ENCODE data around the gene FSIP1.

FSIP1 gene

GRCh38 chr15:39558421-39558820 lies 224.2 kb downstream of the FSIP1 start:
- no peak overlapping the region for H3K23ac ChIP-seq (ENCODE audit: low read length)
- H3K79me1 ChIP-seq (ENCODE audit: low read length), result no peaks in the 10 kb centered on the region
- H3K27ac ChIP-seq (ENCODE audit: low read depth, low read length), result no peak overlapping the region
- H4K12ac ChIP-seq (ENCODE audit: low read depth, low read length), result no peak overlapping the region
- no peaks in the 10 kb centered on the region for H3K79me2 ChIP-seq (ENCODE audit: control insufficient read depth, insufficient read depth, low read length, poor library complexity)
- H3K9ac ChIP-seq (ENCODE audit: low read length), result no peak overlapping the region
- no peak overlapping the region for H2BK5ac ChIP-seq (ENCODE audit: low read depth, low read length, poor library complexity)
- no peaks in the 10 kb centered on the region for H3K9me3 ChIP-seq (ENCODE audit: insufficient read depth, low read depth, low read length)
- DNase-seq, result no peak
- no peak overlapping the region for H2AK5ac ChIP-seq (ENCODE audit: low read length)
- H2AFZ ChIP-seq (ENCODE audit: insufficient read depth, low read length, poor library complexity), result no peak overlapping the region
- H3K18ac ChIP-seq (ENCODE audit: low read length), result no peak overlapping the region
- H3K27me3 ChIP-seq (ENCODE audit: insufficient read depth, low read length), result no peaks in the 10 kb centered on the region
- no peak overlapping the region for H2BK120ac ChIP-seq (ENCODE audit: insufficient read depth, low read length, poor library complexity)
- H3K4me2 ChIP-seq (ENCODE audit: low read length), result no peak overlapping the region
- H3K4me3 ChIP-seq (ENCODE audit: low read depth, low read length), result no peak overlapping the region
- H4K8ac ChIP-seq (ENCODE audit: low read depth, low read length), result no peak overlapping the region
- no peaks in the 10 kb centered on the region for H3K4me1 ChIP-seq (ENCODE audit: control insufficient read depth in 1 of 2, insufficient read depth in 2 of 2, low read length in 2 of 2)
- no peak overlapping the region for H2BK12ac ChIP-seq (ENCODE audit: low read length)
- WGBS (ENCODE audit: extremely low coverage, insufficient coverage, insufficient read length), result no CpG with 5 or more reads among the region's 3 CpGs
- no peaks in the 10 kb centered on the region for H3K36me3 ChIP-seq (ENCODE audit: control insufficient read depth in 1 of 2, insufficient read depth in 2 of 2, low read length in 2 of 2)
- no peak overlapping the region for H3K4ac ChIP-seq (ENCODE audit: low read depth, low read length)
- no peak overlapping the region for H4K91ac ChIP-seq (ENCODE audit: low read depth, low read length)
- H3K14ac ChIP-seq (ENCODE audit: low read length), result no peak overlapping the region

- no peak overlapping the region for H3K14ac ChIP-seq (ENCODE audit: low read length)
- H3K9ac ChIP-seq (ENCODE audit: low read length), result no peak overlapping the region
- no peak overlapping the region for H3K4ac ChIP-seq (ENCODE audit: low read depth, low read length)
- no peak overlapping the region for H3K18ac ChIP-seq (ENCODE audit: low read length)
- H4K91ac ChIP-seq (ENCODE audit: low read depth, low read length), result no peak overlapping the region
- H3K9me3 ChIP-seq (ENCODE audit: insufficient read depth, low read depth, low read length), result no peaks in the 10 kb centered on the region
- no peaks in the 10 kb centered on the region for H3K4me1 ChIP-seq (ENCODE audit: control insufficient read depth in 1 of 2, insufficient read depth in 2 of 2, low read length in 2 of 2)
- no peak overlapping the region for H4K8ac ChIP-seq (ENCODE audit: low read depth, low read length)
- H2BK12ac ChIP-seq (ENCODE audit: low read length), result no peak overlapping the region
- no peak overlapping the region for H2BK120ac ChIP-seq (ENCODE audit: insufficient read depth, low read length, poor library complexity)
- no peak overlapping the region for H3K4me2 ChIP-seq (ENCODE audit: low read length)
- H4K12ac ChIP-seq (ENCODE audit: low read depth, low read length), result no peak overlapping the region
- no peak overlapping the region for H2AK5ac ChIP-seq (ENCODE audit: low read length)
- H3K27ac ChIP-seq (ENCODE audit: low read depth, low read length), result no peak overlapping the region
- WGBS (ENCODE audit: extremely low coverage, insufficient coverage, insufficient read length), result no CpG with 5 or more reads among the region's 7 CpGs
- peak in 1 of 2 donors; percentile 3 for DNase-seq
- H3K23ac ChIP-seq (ENCODE audit: low read length), result no peak overlapping the region
- H2AFZ ChIP-seq (ENCODE audit: insufficient read depth, low read length, poor library complexity), result no peak overlapping the region
- no peak overlapping the region for H3K4me3 ChIP-seq (ENCODE audit: low read depth, low read length)
- H3K27me3 ChIP-seq (ENCODE audit: insufficient read depth, low read length), result no peaks in the 10 kb centered on the region
- H3K79me1 ChIP-seq (ENCODE audit: low read length), result no peaks in the 10 kb centered on the region
- no peaks in the 10 kb centered on the region for H3K36me3 ChIP-seq (ENCODE audit: control insufficient read depth in 1 of 2, insufficient read depth in 2 of 2, low read length in 2 of 2)
- H3K79me2 ChIP-seq (ENCODE audit: control insufficient read depth, insufficient read depth, low read length, poor library complexity), result no peaks in the 10 kb centered on the region
- no peak overlapping the region for H2BK5ac ChIP-seq (ENCODE audit: low read depth, low read length, poor library complexity)
Observed at GRCh38 chr15:39556461-39556860, 226.2 kb downstream of the FSIP1 start.

GRCh38 chr15:39555885-39556284 lies 226.8 kb downstream of the FSIP1 start:
- no peak overlapping the region for H3K4ac ChIP-seq (ENCODE audit: low read depth, low read length)
- no peak overlapping the region for H3K4me2 ChIP-seq (ENCODE audit: low read length)
- H3K27me3 ChIP-seq (ENCODE audit: insufficient read depth, low read length), result no peaks in the 10 kb centered on the region
- H3K23ac ChIP-seq (ENCODE audit: low read length), result no peak overlapping the region
- H3K4me1 ChIP-seq (ENCODE audit: control insufficient read depth in 1 of 2, insufficient read depth in 2 of 2, low read length in 2 of 2), result no peaks in the 10 kb centered on the region
- H2BK120ac ChIP-seq (ENCODE audit: insufficient read depth, low read length, poor library complexity), result no peak overlapping the region
- H3K27ac ChIP-seq (ENCODE audit: low read depth, low read length), result no peak overlapping the region
- H3K79me2 ChIP-seq (ENCODE audit: control insufficient read depth, insufficient read depth, low read length, poor library complexity), result no peaks in the 10 kb centered on the region
- no peak overlapping the region for H4K8ac ChIP-seq (ENCODE audit: low read depth, low read length)
- H2BK12ac ChIP-seq (ENCODE audit: low read length), result no peak overlapping the region
- no peak overlapping the region for H2AFZ ChIP-seq (ENCODE audit: insufficient read depth, low read length, poor library complexity)
- H2AK5ac ChIP-seq (ENCODE audit: low read length), result no peak overlapping the region
- H3K9me3 ChIP-seq (ENCODE audit: insufficient read depth, low read depth, low read length), result no peaks in the 10 kb centered on the region
- no peak for DNase-seq
- no CpG with 5 or more reads among the region's 4 CpGs for WGBS (ENCODE audit: extremely low coverage, insufficient coverage, insufficient read length)
- no peak overlapping the region for H3K14ac ChIP-seq (ENCODE audit: low read length)
- no peak overlapping the region for H3K4me3 ChIP-seq (ENCODE audit: low read depth, low read length)
- no peak overlapping the region for H4K91ac ChIP-seq (ENCODE audit: low read depth, low read length)
- H4K12ac ChIP-seq (ENCODE audit: low read depth, low read length), result no peak overlapping the region
- H3K9ac ChIP-seq (ENCODE audit: low read length), result no peak overlapping the region
- H3K36me3 ChIP-seq (ENCODE audit: control insufficient read depth in 1 of 2, insufficient read depth in 2 of 2, low read length in 2 of 2), result no peaks in the 10 kb centered on the region
- H2BK5ac ChIP-seq (ENCODE audit: low read depth, low read length, poor library complexity), result no peak overlapping the region
- H3K79me1 ChIP-seq (ENCODE audit: low read length), result no peaks in the 10 kb centered on the region
- H3K18ac ChIP-seq (ENCODE audit: low read length), result no peak overlapping the region

GRCh38 chr15:39554746-39555387 lies 227.8 kb downstream of the FSIP1 start:
- no peak for DNase-seq
- no peak overlapping the region for H2AFZ ChIP-seq (ENCODE audit: insufficient read depth, low read length, poor library complexity)

More at GRCh38 chr15:39554746-39555387, 227.8 kb downstream of the FSIP1 start:
- Histone ChIP-seq H3K14ac (ENCODE audit: low read length) (no peak overlapping the region), H3K9ac (ENCODE audit: low read length) (no peak overlapping the region), H3K36me3 (ENCODE audit: control insufficient read depth in 1 of 2, insufficient read depth in 2 of 2, low read length in 2 of 2) (no peaks in the 10 kb centered on the region), H4K8ac (ENCODE audit: low read depth, low read length) (no peak overlapping the region), H3K4me2 (ENCODE audit: low read length) (no peak overlapping the region), H3K23ac (ENCODE audit: low read length) (no peak overlapping the region), H2BK120ac (ENCODE audit: insufficient read depth, low read length, poor library complexity) (no peak overlapping the region), H3K79me1 (ENCODE audit: low read length) (no peaks in the 10 kb centered on the region), H4K12ac (ENCODE audit: low read depth, low read length) (no peak overlapping the region), H2BK5ac (ENCODE audit: low read depth, low read length, poor library complexity) (no peak overlapping the region), H3K4me1 (ENCODE audit: control insufficient read depth in 1 of 2, insufficient read depth in 2 of 2, low read length in 2 of 2) (no peaks in the 10 kb centered on the region), H3K18ac (ENCODE audit: low read length) (no peak overlapping the region), H3K27me3 (ENCODE audit: insufficient read depth, low read length) (no peaks in the 10 kb centered on the region), H2AK5ac (ENCODE audit: low read length) (no peak overlapping the region), H4K91ac (ENCODE audit: low read depth, low read length) (no peak overlapping the region), H2BK12ac (ENCODE audit: low read length) (no peak overlapping the region), H3K4me3 (ENCODE audit: low read depth, low read length) (no peak overlapping the region), H3K4ac (ENCODE audit: low read depth, low read length) (no peak overlapping the region), H3K27ac (ENCODE audit: low read depth, low read length) (no peak overlapping the region), H3K9me3 (ENCODE audit: insufficient read depth, low read depth, low read length) (no peaks in the 10 kb centered on the region), H3K79me2 (ENCODE audit: control insufficient read depth, insufficient read depth, low read length, poor library complexity) (no peaks in the 10 kb centered on the region)
